Measurements from ENCODE around the gene LRRC59. TPM values are rescaled to one million over a fixed set of nuclear protein-coding genes. Genes with fewer than 3 reads are reported as not detected.

The LRRC59 gene
- 100 to 1,000 TPM; 122 to 127 TPM for total RNA-seq
- 22.9 TPM for polyA plus RNA-seq

DNA sequence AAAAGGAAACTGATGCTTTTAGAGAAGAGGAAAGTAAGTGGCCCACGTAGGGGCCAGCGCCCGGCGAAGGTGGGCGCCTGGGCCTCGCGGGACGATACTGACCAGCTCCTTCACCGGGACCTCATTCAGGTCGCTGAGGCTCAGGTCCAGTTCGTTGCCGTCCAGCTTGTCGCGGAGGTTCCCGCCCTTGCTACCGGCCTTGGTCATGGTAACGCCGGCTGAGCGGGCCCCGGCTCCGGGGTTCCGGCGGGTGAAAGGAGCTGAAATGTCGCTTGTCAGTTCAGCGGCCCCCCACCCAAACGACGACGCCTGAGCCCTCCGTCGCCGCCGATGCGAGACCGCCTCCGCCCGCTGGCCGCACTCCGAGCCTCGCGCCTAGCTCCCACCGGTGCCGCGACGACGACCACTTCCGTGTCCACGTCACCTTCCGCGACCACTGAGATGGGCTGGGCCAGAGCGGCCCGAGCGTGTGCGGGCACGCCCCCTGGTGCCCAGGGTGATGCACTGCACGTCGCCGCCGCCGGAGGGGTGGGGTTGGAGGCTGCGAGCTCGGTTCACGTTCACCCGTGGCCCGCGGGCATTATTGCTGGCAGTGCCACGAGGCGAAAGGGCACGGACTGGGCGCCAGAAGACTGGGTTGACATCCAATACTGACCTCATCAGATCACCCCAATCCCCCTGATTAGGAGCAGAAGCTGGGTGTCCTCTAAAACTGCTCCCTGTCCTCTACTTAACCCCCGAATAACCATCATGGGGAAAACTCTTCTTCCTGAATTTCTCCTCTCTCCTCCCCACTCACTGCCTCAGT, at the start of gene LRRC59:
LRRC59 (minus strand) TSS at position 413 of the 808 bp plus-strand sequence; CDS start at position 207, 206 bp downstream.
- H3K27me3 Mint-ChIP-seq: no peaks in the 10 kb centered on the region
- Histone ChIP-seq H3K36me3 (ENCODE audit: insufficient read depth, low read length) (peaks cover 26% of the 10 kb centered on the region), H3K4me1 (ENCODE audit: insufficient read depth, low read length) (peaks cover 29% of the 10 kb centered on the region), H3K4me3 (ENCODE audit: low read length) (peak within 1 kb of the TSS; percentile 95), H3K9me3 (ENCODE audit: low read length) (no peaks in the 10 kb centered on the region), H3K27me3 (ENCODE audit: insufficient read depth, low read length, poor library complexity, severe bottlenecking) (no peaks in the 10 kb centered on the region), H3K27ac (ENCODE audit: low read depth, low read length) (peak within 1 kb of the TSS; percentile 95)
- peaks cover 0 to 36% (median 12%) of the 10 kb centered on the region in 3 donors for H3K36me3 Mint-ChIP-seq
- peak within 1 kb of the TSS; percentile 84 to 95 (median 93) for H3K4me3 Mint-ChIP-seq
- DNase-seq: peak; percentile 90 to 95 (median 91)
- H3K9me3 Mint-ChIP-seq: no peaks in the 10 kb centered on the region
- H3K4me1 Mint-ChIP-seq: peaks cover 26 to 48% (median 43%) of the 10 kb centered on the region in 3 donors
- ChIA-PET POLR2A (interaction anchor here (0.6 to 1.5 kb wide), 12 partner anchors 9 to 534 kb away, joined by 3 to 7 read pairs (median 4); partner anchors contain the start of genes ACSF2 and XYLT2), CTCF (interaction anchor here (0.7 to 4.0 kb wide), 37 partner anchors 9 to 308 kb away, joined by 3 to 57 read pairs (median 6); partner anchors contain the start of genes ACSF2, COL1A1, EME1 and MRPL27)
- H3K27ac Mint-ChIP-seq: peak within 1 kb of the TSS; percentile 72 to 96 (median 94)

GRCh38 chr17:50445730-50446325, 48.5 kb upstream of the LRRC59 start:
- Histone ChIP-seq H3K27ac (ENCODE audit: low read depth, low read length) (no peak overlapping the region), H3K9me3 (ENCODE audit: low read length) (no peaks in the 10 kb centered on the region), H3K36me3 (ENCODE audit: insufficient read depth, low read length) (no peaks in the 10 kb centered on the region), H3K27me3 (ENCODE audit: insufficient read depth, low read length, poor library complexity, severe bottlenecking) (no peaks in the 10 kb centered on the region), H3K4me1 (ENCODE audit: insufficient read depth, low read length) (no peaks in the 10 kb centered on the region), H3K4me3 (ENCODE audit: low read length) (no peak overlapping the region)
- Mint-ChIP-seq H3K4me3 (no peak overlapping the region), H3K27ac (no peak overlapping the region), H3K4me1 (peaks cover 0 to 2% (median 0%) of the 10 kb centered on the region in 3 donors), H3K27me3 (no peaks in the 10 kb centered on the region), H3K36me3 (peaks cover 0 to 9% (median 5%) of the 10 kb centered on the region in 3 donors), H3K9me3 (no peaks in the 10 kb centered on the region)
- CTCF ChIA-PET: no interaction called here
- DNase-seq: no peak
- POLR2A ChIA-PET: no interaction called here

DNA sequence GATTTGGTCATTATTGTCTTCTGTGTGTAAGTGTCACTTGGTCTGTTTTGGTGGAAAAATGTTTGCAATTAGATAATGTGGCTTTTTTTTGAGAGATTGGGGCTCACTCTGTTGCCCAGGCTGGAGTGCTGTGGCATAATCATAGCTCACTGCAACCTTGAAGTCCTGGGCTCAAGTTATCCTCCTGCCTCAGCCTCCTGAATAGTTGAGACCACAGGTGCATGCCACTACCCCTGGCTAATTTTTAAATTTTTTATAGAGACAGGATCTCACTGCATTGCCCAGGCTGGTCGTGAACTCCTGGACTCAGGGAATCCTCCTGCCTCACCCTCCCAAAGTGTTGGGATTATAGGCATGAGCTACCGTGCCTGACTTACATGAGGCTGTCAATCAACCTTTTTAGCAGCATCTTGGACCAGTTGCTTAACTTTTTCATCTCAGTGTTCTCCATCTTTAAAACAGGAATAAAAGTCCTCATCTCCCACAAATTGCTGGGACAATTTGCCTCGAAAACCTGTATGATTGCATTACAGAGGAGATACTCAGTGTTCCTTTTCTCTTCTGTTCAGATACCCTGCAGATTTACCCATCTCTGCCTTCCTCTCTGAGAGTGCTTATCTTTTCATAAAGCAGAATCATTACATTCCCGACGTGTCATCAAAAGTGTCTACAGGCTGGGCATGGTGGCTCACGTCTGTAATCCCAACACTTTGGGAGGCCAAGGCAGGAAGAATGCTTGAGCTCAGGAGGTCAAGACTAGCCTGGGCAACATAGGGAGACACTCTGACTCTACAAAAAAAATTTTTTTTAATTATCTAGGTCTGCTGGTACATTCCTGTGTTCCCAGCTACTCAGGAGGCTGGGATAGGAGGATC, 47.8 kb upstream of the LRRC59 start:
- Histone ChIP-seq H3K4me1 (ENCODE audit: insufficient read depth, low read length) (no peaks in the 10 kb centered on the region), H3K27me3 (ENCODE audit: insufficient read depth, low read length, poor library complexity, severe bottlenecking) (no peaks in the 10 kb centered on the region), H3K9me3 (ENCODE audit: low read length) (no peaks in the 10 kb centered on the region), H3K27ac (ENCODE audit: low read depth, low read length) (no peak overlapping the region), H3K4me3 (ENCODE audit: low read length) (no peak overlapping the region), H3K36me3 (ENCODE audit: insufficient read depth, low read length) (no peaks in the 10 kb centered on the region)
- no peak overlapping the region for H3K4me3 Mint-ChIP-seq
- no peak for DNase-seq
- H3K9me3 Mint-ChIP-seq: no peaks in the 10 kb centered on the region
- no peaks in the 10 kb centered on the region for H3K27me3 Mint-ChIP-seq
- ChIA-PET POLR2A (no interaction called here), CTCF (no interaction called here)
- peaks cover 0 to 2% (median 0%) of the 10 kb centered on the region in 3 donors for H3K4me1 Mint-ChIP-seq
- H3K36me3 Mint-ChIP-seq: peaks cover 0 to 7% (median 2%) of the 10 kb centered on the region in 3 donors
- peak overlapping the region in 1 of 8 donors; percentile 33 for H3K27ac Mint-ChIP-seq

GRCh38 chr17:50443505-50443974, 46.2 kb upstream of the LRRC59 start:
- no peak overlapping the region for H3K4me3 Mint-ChIP-seq
- peaks cover 0 to 7% (median 7%) of the 10 kb centered on the region in 3 donors for H3K36me3 Mint-ChIP-seq
- no peak for DNase-seq
- H3K9me3 Mint-ChIP-seq: no peaks in the 10 kb centered on the region
- Histone ChIP-seq H3K27me3 (ENCODE audit: insufficient read depth, low read length, poor library complexity, severe bottlenecking) (no peaks in the 10 kb centered on the region), H3K27ac (ENCODE audit: low read depth, low read length) (no peak overlapping the region), H3K9me3 (ENCODE audit: low read length) (no peaks in the 10 kb centered on the region), H3K4me1 (ENCODE audit: insufficient read depth, low read length) (no peaks in the 10 kb centered on the region), H3K4me3 (ENCODE audit: low read length) (no peak overlapping the region), H3K36me3 (ENCODE audit: insufficient read depth, low read length) (no peaks in the 10 kb centered on the region)
- ChIA-PET POLR2A (interaction anchor here (0.7 kb wide), 1 partner anchor 73 kb away, joined by 5 read pairs; no protein-coding TSS in a partner anchor), CTCF (interaction anchor here (1.1 to 1.4 kb wide), 2 partner anchors 23 to 182 kb away, joined by 3 read pairs; no protein-coding TSS in a partner anchor)
- H3K27me3 Mint-ChIP-seq: no peaks in the 10 kb centered on the region
- no peak overlapping the region for H3K27ac Mint-ChIP-seq
- peaks cover 0 to 2% (median 0%) of the 10 kb centered on the region in 3 donors for H3K4me1 Mint-ChIP-seq

GRCh38 chr17:50440838-50441829, 43.8 kb upstream of the LRRC59 start:
- Histone ChIP-seq H3K36me3 (ENCODE audit: insufficient read depth, low read length) (no peaks in the 10 kb centered on the region), H3K4me3 (ENCODE audit: low read length) (no peak overlapping the region), H3K4me1 (ENCODE audit: insufficient read depth, low read length) (no peaks in the 10 kb centered on the region), H3K27me3 (ENCODE audit: insufficient read depth, low read length, poor library complexity, severe bottlenecking) (no peaks in the 10 kb centered on the region), H3K27ac (ENCODE audit: low read depth, low read length) (no peak overlapping the region), H3K9me3 (ENCODE audit: low read length) (no peaks in the 10 kb centered on the region)
- Mint-ChIP-seq H3K27me3 (no peaks in the 10 kb centered on the region), H3K9me3 (no peaks in the 10 kb centered on the region), H3K27ac (peak overlapping the region in 2 of 8 donors; percentile 64 to 77), H3K4me1 (no peaks in the 10 kb centered on the region), H3K36me3 (peaks cover 0 to 9% (median 2%) of the 10 kb centered on the region in 3 donors), H3K4me3 (no peak overlapping the region)
- no peak for DNase-seq
- POLR2A ChIA-PET: no interaction called here
- CTCF ChIA-PET: no interaction called here

DNA sequence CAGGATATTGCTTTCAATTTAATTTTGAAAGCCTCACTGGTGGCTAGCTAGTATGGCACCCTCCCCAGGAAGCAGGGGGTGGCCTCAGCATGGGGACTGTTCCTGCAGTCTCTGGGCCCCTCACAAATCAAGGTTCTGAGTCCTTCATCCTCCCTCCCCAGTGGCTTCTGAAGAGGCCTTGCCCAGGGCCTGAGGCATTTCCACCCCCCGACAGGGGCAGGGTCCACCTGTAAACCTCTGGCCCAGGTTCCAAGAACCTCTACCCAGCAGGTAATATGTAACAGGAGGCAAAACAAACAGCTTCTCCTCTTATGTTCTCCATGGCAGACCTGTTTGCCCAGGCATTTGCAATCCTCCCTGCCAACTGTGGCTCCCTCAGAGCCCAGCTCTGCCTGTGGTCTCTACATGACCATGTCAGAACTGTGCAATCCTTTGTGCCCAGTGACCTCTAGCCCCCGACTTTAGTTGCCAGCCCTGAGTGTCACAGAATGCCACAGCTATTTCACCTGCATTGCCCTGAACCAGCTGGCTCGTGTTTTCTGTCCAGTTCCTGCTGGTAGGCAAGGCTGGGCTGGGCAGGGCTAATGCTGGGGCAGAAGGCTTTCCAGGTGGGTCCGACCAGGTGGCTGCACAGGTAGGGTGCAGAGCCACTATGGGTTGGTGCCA, 43.0 kb upstream of the LRRC59 start:
- no peaks in the 10 kb centered on the region for H3K9me3 ChIP-seq (ENCODE audit: low read length)
- Mint-ChIP-seq H3K36me3 (peaks cover 0 to 9% (median 2%) of the 10 kb centered on the region in 3 donors), H3K27ac (peak overlapping the region in 1 of 8 donors; percentile 64), H3K27me3 (no peaks in the 10 kb centered on the region), H3K4me3 (no peak overlapping the region), H3K4me1 (no peaks in the 10 kb centered on the region), H3K9me3 (no peaks in the 10 kb centered on the region)
- no peaks in the 10 kb centered on the region for H3K4me1 ChIP-seq (ENCODE audit: insufficient read depth, low read length)
- no peaks in the 10 kb centered on the region for H3K36me3 ChIP-seq (ENCODE audit: insufficient read depth, low read length)
- ChIA-PET CTCF (interaction anchor here (0.6 kb wide), 1 partner anchor 10 kb away, joined by 3 read pairs; no protein-coding TSS in a partner anchor), POLR2A (no interaction called here)
- no peaks in the 10 kb centered on the region for H3K27me3 ChIP-seq (ENCODE audit: insufficient read depth, low read length, poor library complexity, severe bottlenecking)
- DNase-seq: no peak
- H3K4me3 ChIP-seq (ENCODE audit: low read length): no peak overlapping the region
- H3K27ac ChIP-seq (ENCODE audit: low read depth, low read length): no peak overlapping the region

Data from CD8-positive, alpha-beta memory T cell (primary cell).